Posterior vena cava (tissue), 2 donors: ENCODE results near the gene ALKBH4. TPM values are rescaled to one million over a fixed set of nuclear protein-coding genes. Genes with fewer than 3 reads are reported as not detected.
A peak's percentile ranks its signal among the peaks of the same experiment; 100 is the strongest.
"Not testable (repeated sequence)": the region's sequence is repeated elsewhere in the genome, so short reads cannot be mapped to it uniquely, and the experiment has no call there.

ENCODE experiments used
- DNase-seq: peaks from one replicate; pipeline ENCODE4 v3.0.0-alpha.2; 2020; ENCODE audit warnings: low spot score
- intact Hi-C, 2 donors: fragments of 100-400 bp; cut with DNase I; formaldehyde crosslinking; loops; one replicate each; pipeline versions ENCODE4 v1.14.1 to v1.14.2; 2022 to 2023
- total RNA-seq, 2 donors: library from RNA; stranded (reverse); fragmentation: NEBNext Ultra II Directional; extraction: Animal tissue kit (Norgen Biotek cat#: 25700); gene quantifications; one replicate each; pipeline ENCODE4 v1.2.1, GENCODE V29; 2021
- donor health status: DM: yes; HTN: yes; CAD: no.
- donor health status: DM: yes; HTN: yes; CAD: no.

The ALKBH4 gene
- total RNA-seq, 2 donors from 2014 or later = 6.4 to 6.8 TPM

- intact Hi-C loops = not testable (repeated sequence)
- DNase-seq = peak; percentile 79
Measured at GRCh38 chr7:102479982-102480637, 15.4 kb upstream of the ALKBH4 start.

GRCh38 chr7:102479209-102479584 is 14.5 kb upstream of the ALKBH4 start:
- intact Hi-C loops, DNase-seq: not testable (repeated sequence)

GRCh38 chr7:102478314-102479208 is 13.9 kb upstream of the ALKBH4 start, which contains the start of gene POLR2J:
POLR2J (minus strand) TSS chr7:102478922; CDS start chr7:102478860, 62 bp downstream.
- intact Hi-C loops = not testable (repeated sequence)
- DNase-seq = peak; percentile 98

- DNase-seq, intact Hi-C loops: not testable (repeated sequence)
Measured at GRCh38 chr7:102474736-102475435, 10.2 kb upstream of the ALKBH4 start.

GRCh38 chr7:102474116-102474515 is 9.5 kb upstream of the ALKBH4 start:
- intact Hi-C loops = not testable (repeated sequence)

GRCh38 chr7:102473271-102473991 is 8.8 kb upstream of the ALKBH4 start:
- intact Hi-C loops = no loop called here
- peak; percentile 62 for DNase-seq

More at GRCh38 chr7:102474116-102474515, 9.5 kb upstream of the ALKBH4 start:
- peak; percentile 50 for DNase-seq

GRCh38 chr7:102472126-102473041 is 7.7 kb upstream of the ALKBH4 start:
- no peak for DNase-seq
- intact Hi-C loops = no loop called here

GRCh38 chr7:102471791-102472125 is 7.1 kb upstream of the ALKBH4 start:
- intact Hi-C loops = no loop called here
- no peak for DNase-seq

GRCh38 chr7:102469972-102470825 is 5.5 kb upstream of the ALKBH4 start:
- intact Hi-C loops = no loop called here
- DNase-seq = no peak

GRCh38 chr7:102469351-102469971 is 4.8 kb upstream of the ALKBH4 start:
- intact Hi-C loops = no loop called here
- no peak for DNase-seq

GRCh38 chr7:102468478-102469350 is 4.1 kb upstream of the ALKBH4 start:
- DNase-seq = no peak
- intact Hi-C loops = no loop called here

GRCh38 chr7:102467581-102468477 is 3.2 kb upstream of the ALKBH4 start:
- intact Hi-C loops = no loop called here
- DNase-seq = no peak

- intact Hi-C loops = no loop called here
- no peak for DNase-seq
Measured at GRCh38 chr7:102466097-102466496, 1.4 kb upstream of the ALKBH4 start.

- intact Hi-C loops = no loop called here
- DNase-seq = no peak
Measured at GRCh38 chr7:102463841-102464576, 654 bp downstream of the ALKBH4 start.
